PC-3 (cell line): ENCODE measurements around the gene MGAT3. TPM values are rescaled to one million over a fixed set of nuclear protein-coding genes. Genes with fewer than 3 reads are reported as not detected.

Experiments used
- ATAC-seq: fragments of 200-7000 bp; cut with Tn5 transposase; 2 replicates; pipeline ENCODE4 v1.9.1; 2020; ENCODE audit warnings: mild to moderate bottlenecking, moderate library complexity
- BruUV-seq: library from RNA; stranded (reverse); fragments of 400-500 nt; replicated peaks from 2 replicates; lab custom pipeline; 2021; lab: Mats Ljungman, UMichigan
- CTCF ChIA-PET: fragments of 300-600 bp; sonication (Branson Sonifier 250); formaldehyde crosslinking; loops from one replicate; lab custom pipeline; 2022; ENCODE audit warnings: antibody characterized with exemption; lab: Charles Lee
- POLR2A ChIA-PET: fragments of 300-600 bp; sonication (Branson Sonifier 250); formaldehyde crosslinking; loops from one replicate; lab custom pipeline; 2022; ENCODE audit warnings: antibody characterized with exemption; ENCODE audit not compliant: unreplicated experiment; lab: Charles Lee
- DNase-seq: peaks from one replicate; pipeline ENCODE4 v3.0.0-alpha.2; 2015
- H2AFZ ChIP-seq: fragments of 300-600 bp; sonication (generic); 2 replicates; pipeline ENCODE4 v1.6.0; 2016; ENCODE audit warnings: antibody characterized with exemption, low read length
- H3F3A ChIP-seq: fragments of 300-600 bp; sonication (generic); one replicate; pipeline ENCODE4 v1.6.0; 2017; ENCODE audit warnings: antibody characterized with exemption, low read length, control low read depth, mild to moderate bottlenecking; ENCODE audit not compliant: unreplicated experiment
- H3K27ac ChIP-seq: fragments of 300-600 bp; sonication (generic); 2 replicates; pipeline ENCODE4 v1.5.1; 2016; ENCODE audit warnings: mild to moderate bottlenecking, low read length
- H3K27me3 ChIP-seq: fragments of 300-600 bp; sonication (generic); 2 replicates; pipeline ENCODE4 v1.6.1; 2016; ENCODE audit warnings: low read length, mixed read lengths
- H3K36me3 ChIP-seq: fragments of 300-600 bp; sonication (generic); 2 replicates; pipeline ENCODE4 v1.6.1; 2016; ENCODE audit warnings: low read depth, mixed run types, low read length, mixed read lengths
- H3K4me1 ChIP-seq: fragments of 300-600 bp; sonication (generic); 2 replicates; pipeline ENCODE4 v1.5.1; 2016; ENCODE audit warnings: low read length; ENCODE audit not compliant: insufficient read depth
- H3K4me2 ChIP-seq: fragments of 300-600 bp; sonication (generic); 2 replicates; pipeline ENCODE4 v1.6.0; 2016; ENCODE audit warnings: low read length
- H3K4me3 ChIP-seq: fragments of 300-600 bp; sonication (generic); 2 replicates; pipeline ENCODE4 v1.5.1; 2016; ENCODE audit warnings: mild to moderate bottlenecking, low read length, mixed read lengths
- H3K79me2 ChIP-seq: fragments of 300-600 bp; sonication (generic); 2 replicates; pipeline ENCODE4 v1.6.1; 2017; ENCODE audit warnings: low read length, mixed read lengths
- H3K9ac ChIP-seq: fragments of 300-600 bp; sonication (generic); 2 replicates; pipeline ENCODE4 v1.6.0; 2016; ENCODE audit warnings: mild to moderate bottlenecking, low read length
- H3K9me2 ChIP-seq: fragments of 300-600 bp; sonication (generic); replicated peaks from 2 replicates; pipeline ENCODE4 v1.6.1; 2016; ENCODE audit warnings: mixed run types, low read length, mixed read lengths
- H3K9me3 ChIP-seq: fragments of 300-600 bp; sonication (generic); 2 replicates; pipeline ENCODE4 v1.6.1; 2016; ENCODE audit warnings: low read length, mixed read lengths
- H4K20me1 ChIP-seq: fragments of 300-600 bp; sonication (generic); 2 replicates; pipeline ENCODE4 v1.6.1; 2016; ENCODE audit warnings: low read length, mixed read lengths
- EZH2 ChIP-seq: fragments of 300-600 bp; sonication (generic); IDR thresholded peaks from one replicate; pipeline ENCODE4 v1.6.1; 2017; ENCODE audit warnings: antibody characterized with exemption, mild to moderate bottlenecking, low read length; ENCODE audit not compliant: unreplicated experiment
- EZH2phosphoT487 ChIP-seq: fragments of 300-600 bp; sonication (generic); IDR thresholded peaks from 2 replicates; pipeline ENCODE4 v1.6.1; 2018; ENCODE audit warnings: mild to moderate bottlenecking, antibody characterized with exemption, low read length, borderline replicate concordance
- intact Hi-C: fragments of 100-400 bp; cut with micrococcal nuclease; formaldehyde crosslinking; loops from 2 replicates; pipeline ENCODE4 v1.9.0; 2023
- total RNA-seq: library from RNA; depleted of rRNA; stranded (reverse); fragments of >200 nt; gene quantifications from 2 replicates; pipeline ENCODE4 v1.2.3, GENCODE V29; 2014
- TF ChIP-seq, protein P1 (sequence below): fragments of 300-600 bp; sonication (generic); conservative IDR thresholded peaks from 2 replicates; pipeline ENCODE4 v1.5.1; 2017; ENCODE audit warnings: antibody characterized with exemption, low read depth, mild to moderate bottlenecking, low read length

MGAT3 gene
- total RNA-seq, 1 experiment from 2014 or later, result not detected

DNA sequence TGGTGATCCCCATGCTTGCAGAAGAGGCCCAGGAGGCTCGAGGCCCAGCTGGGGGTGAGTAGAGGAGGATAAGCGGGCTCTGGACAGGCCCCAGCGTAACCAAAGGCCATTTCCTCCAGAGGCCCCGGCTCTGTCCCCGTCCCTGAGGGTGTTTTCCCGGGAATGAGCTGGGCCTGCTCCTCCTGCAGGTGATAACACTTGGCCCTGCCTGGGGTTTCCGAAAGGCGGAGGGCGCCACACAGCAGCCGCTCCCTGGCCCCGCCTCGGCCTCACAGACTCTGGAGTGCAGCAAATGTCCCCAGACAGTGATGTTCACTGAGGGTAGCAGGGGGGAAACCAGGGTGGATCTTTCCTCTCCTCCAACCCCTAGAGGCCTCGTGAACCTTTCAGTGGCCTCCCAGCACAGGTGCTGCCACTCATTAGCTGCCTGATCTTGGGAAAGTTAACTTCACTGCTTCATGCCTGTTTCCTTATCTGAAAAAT is 10.5 kb upstream of the MGAT3 start:
- H2AFZ ChIP-seq, result no peak overlapping the region
- H4K20me1 ChIP-seq, result no peaks in the 10 kb centered on the region
- no peaks in the 10 kb centered on the region; the same call in 1 of the 2 replicates for H3K4me1 ChIP-seq
- H3K79me2 ChIP-seq, result no peaks in the 10 kb centered on the region
- H3K36me3 ChIP-seq, result no peaks in the 10 kb centered on the region
- no peak overlapping the region for H3K27ac ChIP-seq
- intact Hi-C loops, result no loop called here
- H3F3A ChIP-seq, result no peaks in the 10 kb centered on the region
- no TSS peak for BruUV-seq
- no peak overlapping the region for H3K4me2 ChIP-seq
- ChIA-PET CTCF (no interaction called here), POLR2A (no interaction called here)
- ATAC-seq (no peak), DNase-seq (no peak)
- no peak overlapping the region for H3K4me3 ChIP-seq
- TF ChIP-seq EZH2, result no peak
- TF ChIP-seq EZH2phosphoT487, result no peak
- TF ChIP-seq, protein P1, sequence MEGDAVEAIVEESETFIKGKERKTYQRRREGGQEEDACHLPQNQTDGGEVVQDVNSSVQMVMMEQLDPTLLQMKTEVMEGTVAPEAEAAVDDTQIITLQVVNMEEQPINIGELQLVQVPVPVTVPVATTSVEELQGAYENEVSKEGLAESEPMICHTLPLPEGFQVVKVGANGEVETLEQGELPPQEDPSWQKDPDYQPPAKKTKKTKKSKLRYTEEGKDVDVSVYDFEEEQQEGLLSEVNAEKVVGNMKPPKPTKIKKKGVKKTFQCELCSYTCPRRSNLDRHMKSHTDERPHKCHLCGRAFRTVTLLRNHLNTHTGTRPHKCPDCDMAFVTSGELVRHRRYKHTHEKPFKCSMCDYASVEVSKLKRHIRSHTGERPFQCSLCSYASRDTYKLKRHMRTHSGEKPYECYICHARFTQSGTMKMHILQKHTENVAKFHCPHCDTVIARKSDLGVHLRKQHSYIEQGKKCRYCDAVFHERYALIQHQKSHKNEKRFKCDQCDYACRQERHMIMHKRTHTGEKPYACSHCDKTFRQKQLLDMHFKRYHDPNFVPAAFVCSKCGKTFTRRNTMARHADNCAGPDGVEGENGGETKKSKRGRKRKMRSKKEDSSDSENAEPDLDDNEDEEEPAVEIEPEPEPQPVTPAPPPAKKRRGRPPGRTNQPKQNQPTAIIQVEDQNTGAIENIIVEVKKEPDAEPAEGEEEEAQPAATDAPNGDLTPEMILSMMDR, result no peak
- no peak overlapping the region for H3K9ac ChIP-seq
- no peaks in the 10 kb centered on the region for H3K9me2 ChIP-seq
- no peaks in the 10 kb centered on the region for H3K27me3 ChIP-seq
- H3K9me3 ChIP-seq, result no peaks in the 10 kb centered on the region

DNA sequence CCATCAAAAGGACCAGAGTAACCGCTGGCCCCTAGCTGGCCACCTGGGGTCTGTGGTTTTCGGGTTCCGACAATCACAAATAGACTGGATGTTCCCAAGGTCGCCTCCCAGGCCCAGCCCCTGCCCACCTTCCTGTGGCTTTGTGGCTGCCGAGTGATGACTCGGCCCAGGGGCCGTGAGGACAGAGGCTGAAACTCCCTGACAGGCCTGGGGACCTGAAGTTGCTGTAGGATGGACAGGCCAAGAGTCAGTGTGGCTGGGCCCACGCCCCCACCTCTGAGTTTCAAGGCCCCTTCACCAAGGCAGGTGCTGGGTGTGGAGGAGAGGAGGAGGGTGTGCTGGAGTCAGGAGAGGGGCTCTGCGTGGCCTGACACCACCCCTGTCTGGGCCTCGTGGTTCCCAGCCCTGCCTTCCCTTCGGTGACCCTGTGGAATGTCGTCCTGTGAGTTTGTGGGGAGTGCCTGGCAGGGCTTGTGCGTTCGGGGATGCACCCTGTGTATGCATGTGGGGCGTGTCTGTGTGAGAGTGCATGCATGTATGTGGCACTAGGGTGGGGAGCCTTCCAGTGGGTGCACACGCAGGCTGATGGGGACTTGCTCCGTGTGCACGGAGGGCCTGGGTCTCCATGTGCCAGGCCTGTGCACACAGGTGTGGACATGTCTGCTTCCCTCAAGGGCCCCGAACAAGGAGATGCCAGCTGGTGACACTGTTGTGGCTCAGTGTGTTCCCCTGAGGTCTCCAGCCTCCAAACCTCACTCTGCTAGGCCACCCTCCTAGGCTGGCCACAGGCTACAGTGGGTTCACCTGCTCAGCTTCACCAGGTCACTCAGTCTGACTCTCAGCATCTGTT is 8.4 kb upstream of the MGAT3 start:
- peak; percentile 26 for DNase-seq
- ChIA-PET CTCF (no interaction called here), POLR2A (no interaction called here)
- no peaks in the 10 kb centered on the region for H3K27me3 ChIP-seq
- H4K20me1 ChIP-seq, result no peaks in the 10 kb centered on the region
- intact Hi-C loops, result no loop called here
- no peak overlapping the region for H3K27ac ChIP-seq
- H3K9me2 ChIP-seq, result no peaks in the 10 kb centered on the region
- H2AFZ ChIP-seq, result no peak overlapping the region
- peak; percentile 58; the same call in 1 of the 2 replicates for ATAC-seq
- H3K4me1 ChIP-seq, result no peaks in the 10 kb centered on the region; the same call in 1 of the 2 replicates
- H3K4me3 ChIP-seq, result no peak overlapping the region
- H3F3A ChIP-seq, result no peaks in the 10 kb centered on the region
- BruUV-seq, result no TSS peak
- no peaks in the 10 kb centered on the region for H3K9me3 ChIP-seq
- H3K4me2 ChIP-seq, result no peak overlapping the region
- H3K36me3 ChIP-seq, result no peaks in the 10 kb centered on the region
- TF ChIP-seq, protein P1, result no peak
- TF ChIP-seq EZH2phosphoT487 (no peak), EZH2 (no peak)
- no peaks in the 10 kb centered on the region for H3K79me2 ChIP-seq
- H3K9ac ChIP-seq, result no peak overlapping the region

DNA sequence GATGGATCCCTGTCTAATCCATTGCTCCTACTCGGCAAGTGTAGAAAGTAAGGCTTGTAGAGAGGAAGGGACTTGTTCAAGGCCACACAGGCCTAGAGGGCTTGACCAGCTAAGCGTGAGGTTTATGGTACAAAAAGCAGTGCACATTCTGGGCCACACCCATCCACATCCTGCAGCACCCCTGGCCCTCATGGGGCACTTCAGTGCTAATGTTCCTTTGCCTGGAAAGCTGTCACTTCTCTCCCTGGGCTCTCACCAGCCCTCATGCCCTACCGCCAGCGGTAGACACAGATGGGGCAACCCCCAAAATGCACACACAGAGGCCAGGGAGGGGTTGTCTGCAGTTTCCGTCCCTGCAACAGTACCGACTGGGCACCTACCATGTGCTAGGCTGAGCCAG is 7.1 kb upstream of the MGAT3 start:
- no peak overlapping the region for H3K4me3 ChIP-seq
- H3K79me2 ChIP-seq, result no peaks in the 10 kb centered on the region
- no peaks in the 10 kb centered on the region for H3K27me3 ChIP-seq
- H3K36me3 ChIP-seq, result no peaks in the 10 kb centered on the region
- no peaks in the 10 kb centered on the region for H3K9me3 ChIP-seq
- intact Hi-C loops, result no loop called here
- H3K27ac ChIP-seq, result no peak overlapping the region
- DNase-seq (no peak), ATAC-seq (no peak)
- BruUV-seq, result no TSS peak
- no peaks in the 10 kb centered on the region; the same call in 1 of the 2 replicates for H3K4me1 ChIP-seq
- H3F3A ChIP-seq, result no peaks in the 10 kb centered on the region
- H3K9me2 ChIP-seq, result no peaks in the 10 kb centered on the region
- no peak overlapping the region for H2AFZ ChIP-seq
- no peak for TF ChIP-seq EZH2
- no peak for TF ChIP-seq EZH2phosphoT487
- ChIA-PET POLR2A (no interaction called here), CTCF (no interaction called here)
- no peak overlapping the region for H3K9ac ChIP-seq
- no peak overlapping the region for H3K4me2 ChIP-seq
- H4K20me1 ChIP-seq, result no peaks in the 10 kb centered on the region
